NCI-H1694 treated with DMSO at 0.1 percent for 48 hours (cell line): ENCODE results near the gene ASXL2.
"Not testable (repeated sequence)": the region's sequence is repeated elsewhere in the genome, so short reads cannot be mapped to it uniquely, and the experiment has no call there.

Experiments used
- DNase-seq: peaks from one replicate; lab custom pipeline; 2025; lab: John Stamatoyannopoulos, UW

The ASXL2 gene

DNA sequence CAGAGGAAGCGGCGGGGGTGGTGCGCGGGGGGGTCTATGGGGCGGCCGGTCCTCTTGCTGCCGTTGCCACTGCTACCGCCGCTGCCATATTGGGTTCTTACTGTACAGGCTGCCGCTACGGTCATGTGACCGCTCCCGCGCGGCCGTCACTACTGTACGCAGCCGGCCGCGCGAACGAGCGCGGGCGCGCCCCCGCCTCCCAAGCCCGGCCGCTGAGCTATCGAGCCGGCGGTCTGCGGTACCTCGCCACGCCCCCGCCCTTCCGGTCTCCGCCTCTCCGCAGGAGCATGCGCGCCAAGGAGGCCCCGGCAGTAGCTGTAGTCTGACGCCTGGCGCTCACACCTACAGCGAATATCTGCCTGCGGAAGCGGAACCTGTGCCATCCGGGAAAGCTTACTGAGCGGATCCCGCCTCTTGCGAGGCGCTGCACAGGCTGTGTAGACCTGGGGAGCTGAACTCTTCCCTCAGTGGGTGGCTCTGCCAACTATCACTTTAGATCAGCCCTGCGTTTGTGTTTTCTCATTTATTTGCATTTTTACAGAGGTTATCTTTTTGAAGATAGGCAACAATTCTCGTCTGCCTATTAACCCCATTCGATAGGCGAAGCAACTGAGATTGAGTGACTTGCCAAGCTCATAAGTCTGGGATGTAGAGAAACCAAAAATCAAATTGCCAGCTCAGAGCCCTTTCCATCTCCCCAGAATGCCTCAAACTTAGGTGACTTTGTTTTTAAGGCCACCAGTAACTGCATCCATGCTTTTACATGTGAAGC, at the start of gene ASXL2:
Gene ASXL2, minus strand, starts transcription at position 127 of the 772 bp plus-strand sequence. CDS start 265 bp downstream, outside the sequence.
- peak; percentile 97 for DNase-seq

DNA sequence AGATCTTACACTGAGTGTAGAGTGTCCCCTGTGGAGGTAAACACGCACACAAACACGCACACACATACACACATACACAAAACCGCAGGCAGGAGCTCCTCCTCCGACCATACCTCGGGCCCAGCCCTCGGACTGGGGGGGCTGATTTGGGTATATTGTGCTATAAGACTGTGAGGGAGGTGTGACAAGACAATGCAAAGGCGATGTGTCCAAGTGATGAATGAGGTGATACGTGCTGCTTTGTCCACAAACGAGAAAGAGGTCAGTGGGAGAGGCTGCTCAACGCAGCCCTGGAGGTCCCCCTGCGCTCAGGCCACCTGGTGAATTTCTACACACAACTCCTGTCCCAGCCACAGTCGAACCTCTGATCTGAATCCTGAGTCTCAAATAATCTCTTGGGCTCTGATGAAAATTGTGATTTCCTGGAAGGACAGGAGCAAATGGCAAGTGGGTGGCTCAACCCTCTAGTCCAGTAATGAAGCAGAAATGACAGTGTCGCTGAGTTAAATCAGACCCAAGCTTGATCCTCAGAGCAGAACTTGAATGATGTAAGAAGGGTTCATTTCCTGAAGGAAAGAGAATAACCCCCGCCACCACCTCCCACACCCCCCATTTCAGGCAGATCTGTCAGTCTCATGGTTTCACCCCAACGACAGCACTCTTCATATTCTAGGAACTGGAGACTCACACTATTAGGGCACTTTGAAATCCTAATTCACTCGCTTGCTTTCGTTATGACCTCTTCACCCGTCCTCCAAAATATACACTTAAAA, 48.9 kb upstream of the ASXL2 start:
- DNase-seq = no peak

DNA sequence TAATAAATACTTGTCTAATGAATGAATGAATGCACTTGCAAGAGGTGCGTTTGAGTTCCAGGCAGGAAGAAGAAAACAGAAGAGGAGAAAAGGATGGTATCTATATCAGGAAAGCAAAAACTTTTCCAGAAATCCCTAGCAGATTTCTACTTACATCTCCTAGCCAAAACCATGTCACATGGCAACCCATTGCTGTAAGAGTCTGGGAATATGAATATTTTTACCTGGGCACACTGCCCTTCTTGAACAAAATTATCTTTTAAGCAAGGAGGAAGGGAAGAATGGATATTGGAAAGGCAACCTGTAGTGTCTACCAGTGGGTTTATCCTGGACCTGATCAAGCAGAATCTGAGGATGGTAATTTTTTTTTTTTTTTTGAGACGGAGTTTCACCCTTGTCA, 44.2 kb upstream of the ASXL2 start:
- DNase-seq = no peak

DNA sequence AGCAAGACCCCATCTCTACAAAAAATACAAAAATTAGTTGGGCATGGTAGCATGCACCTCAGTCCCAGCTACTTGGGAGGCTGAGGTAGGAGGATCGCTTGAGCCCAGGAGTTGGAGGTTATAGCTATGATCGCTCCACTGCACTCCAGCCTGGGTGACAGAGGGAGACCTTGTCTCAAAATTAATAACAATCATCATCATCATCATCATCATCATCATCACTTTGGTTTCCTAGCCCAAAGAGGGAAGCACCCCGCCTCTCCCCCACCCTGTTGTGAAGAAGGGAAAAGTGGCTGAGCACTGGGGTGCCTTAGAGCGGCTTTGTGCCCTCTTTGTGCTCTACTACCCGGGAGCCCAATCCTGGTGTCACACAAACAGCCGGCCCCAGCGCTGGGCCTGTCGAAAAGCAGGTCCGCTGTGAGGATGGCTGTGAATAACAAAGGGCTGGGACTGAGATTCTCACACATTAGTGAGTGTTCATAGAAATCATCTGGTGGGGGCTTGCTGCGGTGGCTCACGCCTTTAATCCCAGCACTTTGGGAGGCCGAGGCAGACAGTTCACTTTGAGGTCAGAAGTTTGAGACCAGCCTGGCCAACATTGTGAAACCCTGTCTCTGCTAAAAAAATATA, 42.6 kb upstream of the ASXL2 start:
- no peak for DNase-seq

DNA sequence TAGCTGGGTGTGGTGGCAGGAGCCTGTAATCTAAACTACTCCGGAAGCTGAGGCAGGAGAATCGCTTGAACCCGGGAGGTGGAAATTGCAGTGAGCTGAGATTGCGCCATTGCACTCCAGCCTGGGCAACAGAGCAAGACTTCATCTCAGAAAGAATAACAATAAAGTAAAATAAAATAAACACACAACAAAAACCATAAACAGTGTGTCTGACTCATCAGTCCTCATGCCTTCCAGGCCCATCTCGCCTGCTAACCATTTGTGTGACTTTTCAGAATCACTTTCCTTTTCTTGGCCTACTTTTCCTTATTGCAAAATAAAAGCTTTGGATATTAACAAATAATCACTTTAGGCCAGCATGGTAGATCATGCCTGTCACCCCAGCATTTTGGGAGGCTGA, 42.0 kb upstream of the ASXL2 start:
- DNase-seq = no peak

DNA sequence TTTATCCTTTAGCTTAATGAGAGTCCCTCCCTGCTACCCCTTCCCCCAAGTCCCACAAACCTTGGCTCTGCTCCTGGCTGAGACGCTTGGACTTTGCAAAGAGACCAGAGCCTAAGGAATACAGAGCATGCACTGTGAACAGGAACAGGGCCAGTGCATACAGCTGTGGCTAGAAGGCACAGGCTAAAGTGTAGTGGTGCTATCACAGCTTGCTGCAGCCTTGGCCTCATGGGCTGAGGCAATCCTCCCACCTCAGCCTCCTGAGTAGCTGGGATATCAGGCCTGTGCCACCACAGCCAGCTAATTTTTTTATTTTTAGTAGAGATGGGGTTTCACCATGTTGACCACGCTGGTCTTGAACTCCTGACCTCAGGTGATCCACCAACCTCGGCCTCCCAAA, 39.5 kb upstream of the ASXL2 start:
- DNase-seq = no peak

DNA sequence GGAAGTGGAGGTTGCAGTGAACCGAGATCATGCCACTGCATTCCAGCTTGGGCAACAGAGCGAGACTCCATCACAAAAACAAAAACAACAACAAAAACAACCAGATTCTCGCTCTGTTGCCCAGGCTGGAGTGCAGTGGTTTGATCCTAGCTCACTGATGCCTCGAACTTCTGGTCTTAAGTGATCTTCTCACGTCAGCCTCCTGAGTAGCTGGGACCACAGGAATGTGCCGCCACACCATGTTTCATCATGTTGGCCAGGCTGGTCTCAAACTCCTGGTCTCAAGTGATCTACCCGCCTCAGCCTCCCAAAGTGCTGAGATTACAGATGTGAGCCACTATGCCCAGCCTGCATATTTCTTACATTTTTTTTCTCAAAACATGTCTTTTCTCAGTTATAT, 39.1 kb upstream of the ASXL2 start:
- DNase-seq = not testable (repeated sequence)

DNA sequence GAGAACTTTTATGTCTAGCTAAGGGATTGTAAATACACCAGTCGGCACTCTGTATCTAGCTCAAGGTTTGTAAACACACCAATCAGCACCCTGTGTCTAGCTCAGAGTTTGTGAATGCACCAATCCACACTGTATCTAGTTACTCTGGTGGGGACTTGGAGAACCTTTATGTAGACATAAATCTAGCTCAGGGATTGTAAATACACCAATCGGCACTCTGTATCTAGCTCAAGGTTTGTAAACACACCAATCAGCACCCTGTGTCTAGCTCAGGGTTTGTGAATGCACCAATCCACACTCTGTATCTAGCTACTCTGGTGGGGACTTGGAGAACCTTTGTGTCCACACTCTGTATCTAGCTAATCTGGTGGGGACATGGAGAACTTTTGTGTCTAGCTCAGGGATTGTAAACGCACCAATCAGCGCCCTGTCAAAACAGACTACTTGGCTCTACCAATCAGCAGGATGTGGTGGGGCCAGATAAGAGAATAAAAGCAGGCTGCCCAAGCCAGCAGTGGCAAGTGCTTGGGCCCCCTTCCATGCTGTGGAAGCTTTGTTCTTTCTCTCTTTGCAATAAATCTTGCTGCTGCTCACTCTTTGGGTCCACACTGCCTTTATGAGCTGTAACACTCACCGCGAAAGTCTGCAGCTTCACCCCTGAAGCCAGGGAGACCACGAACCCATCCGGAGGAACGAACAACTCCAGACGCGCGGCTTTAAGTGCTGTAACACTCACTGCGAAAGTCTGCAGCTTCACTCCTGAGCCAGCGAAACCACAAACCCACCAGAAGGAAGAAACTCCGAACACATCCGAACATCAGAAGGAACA, 37.9 kb upstream of the ASXL2 start:
- DNase-seq = not testable (repeated sequence)

DNA sequence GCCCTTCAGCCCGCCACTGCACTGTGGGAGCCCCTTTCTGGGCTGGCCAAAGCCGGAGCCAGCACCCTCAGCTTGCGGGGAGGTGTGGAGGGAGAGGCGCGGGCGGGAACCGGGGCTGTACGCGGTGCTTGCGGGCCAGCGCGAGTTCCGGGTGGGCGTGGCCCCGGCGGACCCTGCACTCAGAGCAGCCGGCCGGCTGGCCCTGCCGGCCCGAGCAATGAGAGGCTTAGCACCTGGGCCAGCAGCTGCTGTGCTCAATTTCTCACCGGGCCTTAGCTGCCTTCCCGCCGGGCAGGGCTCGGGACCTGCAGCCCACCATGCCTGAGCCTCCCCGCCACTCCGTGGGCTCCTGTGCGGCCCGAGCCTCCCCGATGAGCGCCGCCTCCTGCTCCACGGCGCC, 37.1 kb upstream of the ASXL2 start:
- DNase-seq = not testable (repeated sequence)

DNA sequence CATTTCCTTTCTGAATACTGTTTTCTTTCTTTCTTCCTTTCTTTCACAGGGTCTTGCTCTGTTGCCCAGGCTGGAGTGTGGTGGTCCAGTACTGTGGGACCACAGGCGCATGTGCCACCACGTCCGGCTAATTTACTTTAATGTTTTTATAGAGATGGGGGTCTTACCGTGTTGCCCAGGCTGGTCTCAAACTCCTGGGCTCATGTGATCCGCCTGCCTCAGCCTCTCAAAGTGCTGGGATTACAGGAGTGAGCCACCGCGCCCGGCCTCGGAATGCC, 35.3 kb upstream of the ASXL2 start:
- not testable (repeated sequence) for DNase-seq

DNA sequence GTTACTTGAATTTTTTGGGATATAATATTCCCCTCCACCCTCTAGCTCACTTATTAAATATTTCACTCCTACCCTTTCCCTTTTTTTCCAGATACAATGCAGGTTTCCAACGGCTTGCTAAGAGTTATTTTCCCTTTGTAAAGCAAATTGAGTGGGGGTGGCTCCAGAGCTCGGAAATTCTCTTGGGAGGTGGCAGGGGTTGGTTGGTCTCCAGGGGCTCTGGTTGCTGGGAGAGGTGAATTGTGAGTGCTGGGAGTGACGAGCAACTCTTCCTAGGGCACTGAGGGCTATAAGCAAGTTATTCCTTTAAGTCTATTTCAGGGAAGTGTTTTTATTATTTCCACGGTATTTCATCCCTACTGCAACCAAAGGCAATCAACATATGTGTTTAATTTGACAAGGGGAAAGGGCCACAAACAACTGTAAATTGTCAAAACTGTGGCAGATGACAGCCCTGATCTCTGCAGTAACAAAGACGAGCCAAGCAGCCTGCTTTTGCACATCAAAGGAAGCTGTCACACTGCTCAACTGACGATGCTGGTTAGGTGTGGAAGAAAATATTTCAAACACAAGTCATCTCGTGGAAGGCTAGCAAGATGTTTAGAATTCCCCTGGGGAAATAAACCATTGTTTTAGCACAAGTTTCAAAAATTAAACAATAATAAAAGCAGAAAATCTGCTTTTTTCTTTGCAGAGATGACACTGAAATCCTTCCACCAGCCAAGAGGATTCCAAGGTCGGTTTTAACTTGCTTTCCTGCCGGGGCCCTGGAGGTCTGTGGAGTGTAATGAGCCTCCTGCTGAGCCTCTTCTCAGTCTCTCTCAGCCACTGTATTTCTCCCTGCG, 34.8 kb upstream of the ASXL2 start:
- peak; percentile 20 for DNase-seq

DNA sequence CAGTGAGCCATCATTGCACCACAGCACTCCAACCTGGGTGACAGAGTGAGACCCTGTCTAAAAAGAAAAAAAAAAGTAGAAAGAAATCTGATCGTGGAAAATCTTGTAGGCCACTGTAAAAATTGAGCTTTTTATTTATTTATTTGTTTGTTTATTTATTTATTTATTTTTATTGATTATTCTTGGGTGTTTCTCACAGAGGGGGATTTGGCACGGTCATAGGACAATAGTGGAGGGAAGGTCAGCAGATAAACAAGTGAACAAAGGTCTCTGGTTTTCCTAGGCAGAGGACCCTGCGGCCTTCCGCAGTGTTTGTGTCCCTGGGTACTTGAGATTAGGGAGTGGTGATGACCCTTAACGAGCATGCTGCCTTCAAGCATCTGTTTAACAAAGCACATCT, 31.3 kb upstream of the ASXL2 start:
- DNase-seq = not testable (repeated sequence)

DNA sequence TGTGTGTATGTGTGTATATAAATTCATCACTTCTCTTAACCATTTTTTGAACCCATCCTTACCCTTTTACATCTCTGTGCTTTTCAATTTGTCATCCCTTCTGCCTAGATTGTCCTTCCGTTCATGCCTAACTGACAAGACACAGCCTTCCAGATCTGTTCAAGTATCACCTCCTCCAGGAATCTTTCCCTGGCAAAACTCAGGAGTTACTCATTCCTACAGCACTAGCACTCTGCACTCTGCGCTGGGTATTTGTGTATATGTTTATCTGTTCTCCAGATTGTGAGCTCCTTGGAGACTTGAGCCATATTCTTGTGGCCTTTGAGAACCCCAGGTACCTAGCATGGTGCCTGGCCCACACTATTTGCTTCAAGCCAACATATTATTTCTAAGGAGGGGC, 26.8 kb upstream of the ASXL2 start:
- no peak for DNase-seq

DNA sequence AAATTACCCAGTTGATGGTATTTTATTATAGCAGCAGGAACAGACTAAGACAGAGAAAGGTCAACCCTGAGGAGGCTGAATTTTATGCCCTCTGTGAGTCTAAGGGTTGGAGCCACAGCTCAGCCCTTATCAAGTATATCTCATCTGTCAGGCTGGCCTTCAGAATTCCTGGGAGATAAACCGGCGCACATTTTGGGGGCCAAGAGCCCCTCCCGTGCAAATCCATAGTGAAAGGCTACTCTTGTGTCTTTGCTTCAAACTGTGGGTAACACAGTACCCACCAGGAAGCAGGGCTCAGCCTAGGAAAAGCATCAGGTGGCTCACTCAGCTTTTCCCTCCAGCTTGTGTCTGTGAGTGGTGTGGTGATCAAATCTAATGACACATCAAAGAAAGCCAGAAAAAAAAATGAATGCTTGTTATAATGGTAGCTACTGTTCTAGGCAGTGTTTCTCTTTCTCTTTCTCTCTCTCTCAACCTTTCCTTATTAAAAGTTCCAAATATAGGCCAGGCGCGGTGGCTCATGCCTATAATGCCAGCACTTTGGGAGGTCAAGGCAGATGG, 25.0 kb upstream of the ASXL2 start:
- DNase-seq = no peak

DNA sequence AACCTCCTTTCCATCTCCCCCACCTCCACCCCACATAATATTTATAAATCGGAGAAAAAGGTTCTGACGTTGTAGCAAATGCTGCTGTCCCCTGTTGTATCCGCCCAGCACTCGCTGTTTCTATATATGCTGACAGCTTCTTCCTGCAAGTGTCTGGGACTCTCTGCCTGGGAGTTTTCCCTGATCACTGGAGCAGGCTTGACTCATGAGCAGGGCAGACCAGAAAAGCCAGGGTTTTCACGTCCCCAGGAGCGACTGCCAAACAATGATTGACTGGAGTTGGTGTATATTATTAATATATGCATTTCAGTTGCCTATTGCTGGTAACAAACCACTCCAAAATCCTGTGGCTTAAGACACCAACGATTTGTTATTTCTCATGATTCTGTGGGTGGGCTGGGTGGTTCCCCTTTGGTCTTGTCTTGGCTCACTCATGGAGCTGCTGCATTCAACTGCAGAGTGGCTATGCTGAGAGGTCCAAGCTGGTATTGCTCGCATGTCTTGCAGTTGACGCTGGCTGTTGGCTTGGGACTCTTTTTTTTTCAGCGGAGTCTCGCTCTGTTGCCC, 21.2 kb upstream of the ASXL2 start:
- no peak for DNase-seq

DNA sequence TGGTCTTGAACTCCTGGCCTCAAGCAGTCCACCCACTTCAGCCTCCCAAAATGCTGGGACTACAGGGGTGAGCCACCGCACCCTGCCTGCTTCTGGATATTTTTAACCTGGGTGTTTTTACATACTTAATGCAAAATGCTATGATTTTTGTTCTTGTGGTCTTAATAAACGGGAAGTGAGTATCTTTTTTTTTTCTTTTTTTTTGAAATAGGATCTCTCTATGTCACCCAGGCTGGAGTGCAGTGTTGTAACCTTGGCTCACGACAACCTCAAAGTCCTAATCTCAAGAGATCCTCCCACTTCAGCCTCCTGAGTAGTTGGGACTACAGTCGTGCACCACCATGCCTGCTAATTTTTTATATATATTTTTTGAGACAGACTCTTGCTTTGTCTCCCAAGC, 19.2 kb upstream of the ASXL2 start:
- no peak for DNase-seq

DNA sequence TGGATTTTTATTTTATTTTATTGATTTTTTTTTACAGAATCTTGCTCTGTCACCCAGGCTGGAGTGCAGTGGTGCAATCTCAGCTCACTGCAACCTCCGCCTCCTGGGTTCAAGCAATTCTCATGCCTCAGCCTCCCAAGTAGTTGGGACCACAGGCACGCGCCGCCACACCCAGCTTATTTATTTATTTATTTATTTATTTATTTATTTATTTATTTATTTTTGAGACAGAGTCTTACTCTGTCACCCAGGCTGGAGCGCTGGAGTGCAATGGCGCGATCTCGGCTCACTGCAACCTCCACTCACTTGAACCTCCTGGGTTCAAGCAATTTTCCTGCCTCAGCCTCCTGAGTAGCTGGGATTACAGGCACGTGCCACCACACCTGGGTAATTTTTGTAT, 18.0 kb upstream of the ASXL2 start:
- not testable (repeated sequence) for DNase-seq

DNA sequence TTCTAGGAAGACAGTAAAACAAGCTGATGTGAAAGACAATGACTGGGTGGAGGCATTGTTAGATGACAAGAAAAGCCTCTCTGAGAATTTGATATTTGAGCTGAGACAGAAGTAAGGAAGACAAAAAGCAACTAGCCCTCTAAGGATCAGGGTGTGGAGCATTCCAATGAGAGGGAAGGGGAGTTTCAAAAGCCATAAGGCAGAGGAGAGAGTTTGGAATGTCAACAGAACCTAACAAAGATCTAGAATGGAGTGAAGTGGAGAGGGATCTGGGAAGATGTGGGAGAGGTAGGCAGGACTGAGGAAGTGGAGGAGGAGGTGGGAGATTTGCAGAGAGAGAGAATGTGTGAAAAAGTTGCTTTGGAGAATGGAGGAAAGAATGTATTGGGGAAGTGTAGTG, 17.3 kb upstream of the ASXL2 start:
- no peak for DNase-seq

DNA sequence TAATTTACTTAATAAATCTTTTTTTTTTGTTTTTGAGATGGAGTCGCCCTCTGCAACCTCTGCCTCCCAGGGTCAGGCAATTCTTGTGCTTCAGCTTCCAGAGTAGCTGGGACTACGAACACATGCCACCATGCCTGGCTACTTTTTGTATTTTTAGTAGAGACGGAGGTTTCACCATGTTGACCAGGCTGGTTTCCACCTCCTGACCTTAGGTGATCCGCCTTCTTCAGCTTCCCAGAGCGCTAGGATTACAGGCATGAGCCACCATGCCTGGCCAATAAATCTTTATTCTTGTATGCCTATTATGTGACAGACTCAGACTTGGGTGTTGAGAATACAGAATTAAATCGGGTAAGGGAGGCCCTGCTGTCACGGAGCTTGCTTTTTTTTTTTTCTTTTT, 16.7 kb upstream of the ASXL2 start:
- DNase-seq = no peak

DNA sequence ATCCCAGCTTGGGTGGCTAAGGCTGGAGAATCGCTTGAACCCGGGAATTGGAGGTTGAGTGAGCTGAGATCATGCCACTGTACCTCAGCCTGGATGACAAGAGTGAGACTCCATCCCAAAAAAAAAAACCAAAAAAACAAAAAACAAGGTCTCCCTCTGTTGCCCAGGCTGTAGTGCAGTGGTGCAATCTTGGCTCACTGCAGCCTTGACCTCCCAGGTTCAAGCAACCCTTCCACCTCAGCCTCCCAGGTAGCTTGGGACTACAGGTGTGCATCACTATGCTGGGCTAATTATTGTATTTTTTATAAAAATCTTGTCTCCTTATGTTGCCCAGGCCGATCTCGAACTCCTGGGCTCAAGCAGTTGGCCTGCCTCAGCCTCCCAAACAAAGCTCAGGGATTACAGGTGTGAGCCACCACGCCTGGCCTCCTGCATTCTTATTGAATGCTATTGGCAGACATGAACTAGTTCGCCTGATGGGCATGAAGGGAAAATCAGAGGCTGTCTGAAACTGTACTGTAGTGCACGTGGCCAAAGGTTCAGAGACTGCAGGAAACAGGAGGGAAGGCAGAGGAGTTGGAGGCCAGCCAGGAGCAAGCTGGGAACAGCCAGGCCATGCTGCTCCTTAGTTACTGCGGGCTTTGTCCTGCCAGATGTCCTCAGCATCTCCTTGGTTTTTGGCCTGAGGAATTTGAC, 16.0 kb upstream of the ASXL2 start:
- peak; percentile 35 for DNase-seq
